Adipocyte (in vitro differentiated cells): ENCODE data around the gene ARHGAP26.
"Not testable (repeated sequence)": the region's sequence is repeated elsewhere in the genome, so short reads cannot be mapped to it uniquely, and the experiment has no call there.

Experiments used
- DNase-seq: peaks from one replicate; pipeline ENCODE4 v3.0.0-alpha.2; 2015; ENCODE audit warnings: low read depth
- H3K27me3 ChIP-seq: replicated peaks from 2 replicates; pipeline ENCODE4 v1.7.0; 2013; ENCODE audit warnings: mild to moderate bottlenecking, low read length, moderate library complexity; ENCODE audit not compliant: control insufficient read depth, insufficient read depth
- H3K36me3 ChIP-seq: 2 replicates; pipeline ENCODE4 v1.7.0; 2013; ENCODE audit warnings: low read length, mild to moderate bottlenecking, moderate library complexity; ENCODE audit not compliant: control insufficient read depth, insufficient read depth, severe bottlenecking
- H3K4me1 ChIP-seq: 2 replicates; pipeline ENCODE4 v1.7.0; 2013; ENCODE audit warnings: mild to moderate bottlenecking, low read length, moderate library complexity; ENCODE audit not compliant: control insufficient read depth, insufficient read depth
- H3K4me3 ChIP-seq: 2 replicates; pipeline ENCODE4 v1.7.0; 2013; ENCODE audit warnings: mild to moderate bottlenecking, low read length, moderate library complexity
- H3K9ac ChIP-seq: 2 replicates; pipeline ENCODE4 v1.7.0; 2013; ENCODE audit warnings: mild to moderate bottlenecking, low read length, moderate library complexity
- H3K9me3 ChIP-seq: 2 replicates; pipeline ENCODE4 v1.7.0; 2013; ENCODE audit warnings: mild to moderate bottlenecking, low read length, moderate library complexity; ENCODE audit not compliant: control insufficient read depth

The ARHGAP26 gene

GRCh38 chr5:142915813-142916424, 145.7 kb downstream of the ARHGAP26 start:
- Histone ChIP-seq H3K4me1 (peaks cover 6% of the 10 kb centered on the region), H3K9me3 (no peaks in the 10 kb centered on the region), H3K36me3 (peaks cover 18% of the 10 kb centered on the region), H3K4me3 (no peak overlapping the region), H3K27me3 (no peaks in the 10 kb centered on the region), H3K9ac (no peak overlapping the region)
- DNase-seq: no peak

GRCh38 chr5:142918959-142919635, 148.9 kb downstream of the ARHGAP26 start:
- peaks cover 11% of the 10 kb centered on the region for H3K4me1 ChIP-seq
- H3K4me3 ChIP-seq: no peak overlapping the region
- DNase-seq: no peak
- H3K36me3 ChIP-seq: no peaks in the 10 kb centered on the region
- no peaks in the 10 kb centered on the region for H3K9me3 ChIP-seq
- no peaks in the 10 kb centered on the region for H3K27me3 ChIP-seq
- no peak overlapping the region for H3K9ac ChIP-seq

- Histone ChIP-seq H3K9ac (no peak overlapping the region), H3K9me3 (no peaks in the 10 kb centered on the region), H3K27me3 (no peaks in the 10 kb centered on the region), H3K4me1 (peaks cover 18% of the 10 kb centered on the region), H3K36me3 (no peaks in the 10 kb centered on the region), H3K4me3 (no peak overlapping the region)
- no peak for DNase-seq
Measured at GRCh38 chr5:142920849-142921612, 150.9 kb downstream of the ARHGAP26 start.

GRCh38 chr5:142922223-142922952, 152.2 kb downstream of the ARHGAP26 start:
- no peaks in the 10 kb centered on the region for H3K9me3 ChIP-seq
- peak; percentile 77 for DNase-seq
- no peaks in the 10 kb centered on the region for H3K27me3 ChIP-seq
- peak overlapping the region; percentile 19 for H3K9ac ChIP-seq
- H3K36me3 ChIP-seq: no peaks in the 10 kb centered on the region
- peaks cover 14% of the 10 kb centered on the region for H3K4me1 ChIP-seq
- H3K4me3 ChIP-seq: no peak overlapping the region

GRCh38 chr5:142924135-142924883, 154.1 kb downstream of the ARHGAP26 start:
- no peaks in the 10 kb centered on the region for H3K9me3 ChIP-seq
- H3K36me3 ChIP-seq: no peaks in the 10 kb centered on the region
- no peak overlapping the region for H3K9ac ChIP-seq
- H3K4me1 ChIP-seq: peaks cover 14% of the 10 kb centered on the region
- peak; percentile 18 for DNase-seq
- no peaks in the 10 kb centered on the region for H3K27me3 ChIP-seq
- no peak overlapping the region for H3K4me3 ChIP-seq

- Histone ChIP-seq H3K36me3 (no peaks in the 10 kb centered on the region), H3K27me3 (no peaks in the 10 kb centered on the region), H3K4me3 (peak overlapping the region; percentile 48), H3K9me3 (no peaks in the 10 kb centered on the region), H3K4me1 (peaks cover 14% of the 10 kb centered on the region), H3K9ac (no peak overlapping the region)
- DNase-seq: peak; percentile 77
Measured at GRCh38 chr5:142925795-142926194, 155.6 kb downstream of the ARHGAP26 start.

GRCh38 chr5:142926549-142926948, 156.4 kb downstream of the ARHGAP26 start:
- Histone ChIP-seq H3K9ac (no peak overlapping the region), H3K36me3 (no peaks in the 10 kb centered on the region), H3K9me3 (no peaks in the 10 kb centered on the region), H3K4me3 (no peak overlapping the region), H3K27me3 (no peaks in the 10 kb centered on the region), H3K4me1 (peaks cover 14% of the 10 kb centered on the region)
- DNase-seq: no peak

GRCh38 chr5:142928999-142929398, 158.8 kb downstream of the ARHGAP26 start:
- peaks cover 16% of the 10 kb centered on the region for H3K36me3 ChIP-seq
- not testable (repeated sequence) for H3K4me1 ChIP-seq, DNase-seq, H3K9me3 ChIP-seq, H3K4me3 ChIP-seq, H3K9ac ChIP-seq, H3K27me3 ChIP-seq

- H3K27me3 ChIP-seq: no peaks in the 10 kb centered on the region
- H3K9ac ChIP-seq: no peak overlapping the region
- no peaks in the 10 kb centered on the region for H3K9me3 ChIP-seq
- H3K36me3 ChIP-seq: peaks cover 16% of the 10 kb centered on the region
- no peak for DNase-seq
- no peak overlapping the region for H3K4me3 ChIP-seq
- peaks cover 9% of the 10 kb centered on the region for H3K4me1 ChIP-seq
Measured at GRCh38 chr5:142929587-142929986, 159.4 kb downstream of the ARHGAP26 start.

- peaks cover 7% of the 10 kb centered on the region for H3K4me1 ChIP-seq
- H3K9me3 ChIP-seq: no peaks in the 10 kb centered on the region
- no peak for DNase-seq
- H3K36me3 ChIP-seq: peaks cover 16% of the 10 kb centered on the region
- H3K4me3 ChIP-seq: no peak overlapping the region
- no peak overlapping the region for H3K9ac ChIP-seq
- H3K27me3 ChIP-seq: no peaks in the 10 kb centered on the region
Measured at GRCh38 chr5:142930395-142931110, 160.4 kb downstream of the ARHGAP26 start.
